Stimulated activated CD4-positive, alpha-beta T cell treated with anti-CD3 and anti-CD28 coated beads, Interleukin-15, amount 100 ng/mL, for 48 hours (primary cell): ENCODE data around the gene LGALS14.

ENCODE experiments used
- DNase-seq, 2 donors: peaks; one replicate each; pipeline ENCODE4 v3.0.0-alpha.2; 2020; ENCODE audit warnings: low read depth in 2 of 2

The LGALS14 gene

GRCh38 chr19:39746836-39747529 is 42.7 kb downstream of the LGALS14 start:
- no peak for DNase-seq

- DNase-seq, result no peak
Observed at GRCh38 chr19:39749981-39750380, 45.7 kb downstream of the LGALS14 start.

- DNase-seq, result no peak
Observed at GRCh38 chr19:39752390-39752789, 48.1 kb downstream of the LGALS14 start.

DNA sequence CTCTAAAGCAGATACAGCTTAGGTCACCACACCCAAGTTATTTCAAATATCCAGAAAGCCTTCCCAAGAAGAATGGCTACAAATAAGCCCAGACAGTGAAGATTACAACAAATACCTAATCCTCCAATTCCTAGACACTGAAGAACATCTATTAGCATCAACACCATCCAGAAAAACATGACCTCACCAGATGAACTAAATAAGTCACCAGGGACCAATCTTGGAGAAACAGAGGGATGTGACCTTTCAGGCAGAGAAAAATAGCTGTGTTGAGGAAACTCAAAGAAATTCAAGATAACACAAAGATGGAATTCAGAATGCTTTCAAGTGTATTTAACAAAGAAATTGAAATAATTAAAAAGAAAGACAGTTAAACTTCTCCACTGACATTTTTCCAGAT is 48.5 kb downstream of the LGALS14 start:
- no peak for DNase-seq

- no peak for DNase-seq
Observed at GRCh38 chr19:39754544-39754943, 50.3 kb downstream of the LGALS14 start.

- DNase-seq, result no peak
Observed at GRCh38 chr19:39754971-39755370, 50.7 kb downstream of the LGALS14 start.
